ENCODE measurements around the gene VAV3. TPM values are rescaled to one million over a fixed set of nuclear protein-coding genes. Genes with fewer than 3 reads are reported as not detected.

VAV3 gene
- total and polyA plus RNA-seq, 9 donors = 3.1 to 5.5 (median 4.1) TPM

DNA sequence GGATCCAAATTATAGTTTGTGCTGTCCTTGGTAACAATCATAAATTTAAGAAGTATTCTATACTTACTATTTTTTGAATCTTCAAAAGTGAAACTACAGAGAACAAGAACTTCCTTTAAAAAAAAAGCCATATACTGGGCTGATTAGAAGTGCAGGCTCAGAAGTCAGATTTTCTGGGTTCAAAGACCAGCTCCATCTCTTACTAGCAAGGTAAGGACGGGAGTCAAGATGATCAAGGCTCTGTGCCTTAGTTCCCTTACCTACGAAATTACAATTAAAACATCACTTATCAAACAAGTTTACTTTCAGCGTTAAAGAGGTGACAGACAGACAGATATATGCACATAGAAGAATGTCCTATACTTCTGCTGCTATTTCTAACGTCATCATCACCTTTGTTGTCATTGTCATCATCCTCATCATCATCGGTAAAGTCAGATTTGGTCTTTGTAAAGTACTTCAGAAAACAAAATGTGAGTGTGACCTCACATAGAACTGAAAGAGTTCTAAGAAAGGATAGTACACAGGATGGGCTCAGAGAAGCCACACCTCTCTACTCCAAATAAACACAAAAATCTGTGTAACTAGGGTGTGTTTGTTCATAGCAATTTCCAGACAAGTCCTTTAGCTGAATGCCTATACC is 178.7 kb downstream of the VAV3 start:
- Histone ChIP-seq H3K27me3 (ENCODE audit: control insufficient read depth, insufficient read depth, low read length) (no peaks in the 10 kb centered on the region), H3K27ac (ENCODE audit: low read length) (no peak overlapping the region), H3K4me1 (ENCODE audit: control insufficient read depth, insufficient read depth, low read length) (peaks cover 4% of the 10 kb centered on the region), H3K9me3 (replicated peaks; ENCODE audit: control insufficient read depth, low read depth, low read length) (no peaks in the 10 kb centered on the region), H3K36me3 (ENCODE audit: control insufficient read depth, insufficient read depth, low read length) (no peaks in the 10 kb centered on the region), H3K4me3 (ENCODE audit: low read length) (no peak overlapping the region)
- no CpG with 5 or more reads among the region's 5 CpGs for WGBS (ENCODE audit: insufficient coverage)
- DNase-seq = no peak

DNA sequence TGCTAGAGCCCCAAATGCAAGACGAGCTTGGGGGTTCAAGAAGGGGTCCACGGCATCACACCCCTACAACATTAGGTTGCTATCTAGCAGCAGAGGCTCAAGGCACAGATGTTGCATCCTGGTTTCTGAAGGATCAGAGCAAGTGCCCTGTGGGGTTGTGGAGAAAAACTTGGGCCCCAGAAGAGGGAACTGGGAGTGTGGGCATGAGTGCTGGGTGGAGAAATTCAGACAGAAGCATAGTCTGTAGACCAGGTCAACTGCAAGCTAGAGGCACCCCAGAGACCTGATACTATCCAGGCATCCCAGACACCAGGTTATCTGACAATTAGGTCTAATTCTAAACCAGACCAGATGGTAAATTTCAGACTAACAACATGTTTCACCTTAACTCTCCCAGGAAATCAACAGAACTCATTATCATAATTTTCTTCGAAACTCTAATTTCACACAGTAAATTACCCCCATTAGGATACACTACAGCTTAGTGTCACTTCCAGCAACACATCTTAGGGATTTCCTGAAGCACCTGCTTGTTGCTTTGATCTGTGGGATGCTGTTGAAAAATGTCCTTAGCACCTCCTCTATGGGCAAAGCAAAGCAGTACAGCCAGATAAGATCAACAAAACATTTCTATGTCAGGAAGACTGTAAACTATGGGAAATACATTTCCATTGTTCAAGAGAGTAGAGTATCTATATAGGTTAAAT is 179.3 kb downstream of the VAV3 start:
- Histone ChIP-seq H3K27ac (ENCODE audit: low read length) (no peak overlapping the region), H3K4me1 (ENCODE audit: control insufficient read depth, insufficient read depth, low read length) (peaks cover 4% of the 10 kb centered on the region), H3K9me3 (replicated peaks; ENCODE audit: control insufficient read depth, low read depth, low read length) (no peaks in the 10 kb centered on the region), H3K27me3 (ENCODE audit: control insufficient read depth, insufficient read depth, low read length) (no peaks in the 10 kb centered on the region), H3K4me3 (ENCODE audit: low read length) (no peak overlapping the region), H3K36me3 (ENCODE audit: control insufficient read depth, insufficient read depth, low read length) (no peaks in the 10 kb centered on the region)
- DNase-seq = no peak
- 86% methylated on average over 1 of the region's 3 CpGs for WGBS (ENCODE audit: insufficient coverage)

DNA sequence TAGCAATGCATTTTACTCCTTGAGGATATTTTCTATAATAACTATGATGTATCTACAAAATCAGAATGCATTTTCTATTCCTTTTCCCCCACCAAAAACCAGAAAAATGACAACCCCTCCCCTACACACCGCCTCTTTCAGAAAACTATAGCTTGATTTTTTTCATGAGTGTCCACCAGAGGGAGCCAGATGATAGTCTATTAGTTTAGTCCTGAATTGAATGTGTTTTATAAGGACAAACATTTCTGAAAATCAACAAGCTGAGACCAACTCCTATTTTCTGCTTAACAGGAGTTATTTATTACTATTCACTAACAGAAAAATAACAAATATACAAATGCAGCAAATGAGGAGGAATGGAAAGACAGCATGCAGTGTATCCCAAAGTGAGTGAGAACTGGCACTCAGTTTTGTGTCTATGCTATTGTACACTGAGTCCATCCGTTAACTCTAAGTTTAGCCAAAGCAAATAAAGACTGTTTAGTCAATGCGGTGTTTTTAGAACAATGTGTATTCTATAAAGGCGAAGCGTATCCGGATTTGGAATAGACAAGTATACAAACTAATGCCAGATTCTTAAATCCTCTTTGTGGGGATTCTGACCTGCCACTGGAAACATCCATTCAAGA is 182.6 kb downstream of the VAV3 start:
- Histone ChIP-seq H3K36me3 (ENCODE audit: control insufficient read depth, insufficient read depth, low read length) (no peaks in the 10 kb centered on the region), H3K27me3 (ENCODE audit: control insufficient read depth, insufficient read depth, low read length) (no peaks in the 10 kb centered on the region), H3K4me1 (ENCODE audit: control insufficient read depth, insufficient read depth, low read length) (no peaks in the 10 kb centered on the region), H3K9me3 (replicated peaks; ENCODE audit: control insufficient read depth, low read depth, low read length) (no peaks in the 10 kb centered on the region), H3K27ac (ENCODE audit: low read length) (no peak overlapping the region), H3K4me3 (ENCODE audit: low read length) (no peak overlapping the region)
- no CpG with 5 or more reads among the region's 6 CpGs for WGBS (ENCODE audit: insufficient coverage)
- DNase-seq = peak; percentile 77

DNA sequence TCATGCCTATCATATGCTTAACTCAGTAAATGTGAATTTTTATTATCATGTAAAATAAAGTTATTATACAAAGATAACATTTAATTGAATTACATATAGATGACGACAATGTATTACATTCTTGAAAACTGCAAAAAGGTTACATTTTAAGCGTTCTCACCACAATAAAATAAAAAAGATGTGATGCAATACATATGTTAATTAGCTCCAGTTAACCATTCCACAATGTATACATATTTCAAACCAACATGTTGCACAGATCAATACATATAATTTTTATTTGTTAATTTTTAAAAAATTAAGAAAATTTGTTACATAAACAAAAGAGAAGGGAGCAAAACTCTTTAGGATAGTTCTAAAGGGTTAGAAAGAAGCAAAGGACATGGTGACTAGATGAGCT is 183.7 kb downstream of the VAV3 start:
- no CpG with 5 or more reads among the region's 2 CpGs for WGBS (ENCODE audit: insufficient coverage)
- no peaks in the 10 kb centered on the region for H3K4me1 ChIP-seq (ENCODE audit: control insufficient read depth, insufficient read depth, low read length)
- H3K9me3 ChIP-seq (replicated peaks; ENCODE audit: control insufficient read depth, low read depth, low read length) = no peaks in the 10 kb centered on the region
- H3K27ac ChIP-seq (ENCODE audit: low read length) = no peak overlapping the region
- no peak overlapping the region for H3K4me3 ChIP-seq (ENCODE audit: low read length)
- DNase-seq = no peak
- H3K36me3 ChIP-seq (ENCODE audit: control insufficient read depth, insufficient read depth, low read length) = no peaks in the 10 kb centered on the region
- H3K27me3 ChIP-seq (ENCODE audit: control insufficient read depth, insufficient read depth, low read length) = no peaks in the 10 kb centered on the region

DNA sequence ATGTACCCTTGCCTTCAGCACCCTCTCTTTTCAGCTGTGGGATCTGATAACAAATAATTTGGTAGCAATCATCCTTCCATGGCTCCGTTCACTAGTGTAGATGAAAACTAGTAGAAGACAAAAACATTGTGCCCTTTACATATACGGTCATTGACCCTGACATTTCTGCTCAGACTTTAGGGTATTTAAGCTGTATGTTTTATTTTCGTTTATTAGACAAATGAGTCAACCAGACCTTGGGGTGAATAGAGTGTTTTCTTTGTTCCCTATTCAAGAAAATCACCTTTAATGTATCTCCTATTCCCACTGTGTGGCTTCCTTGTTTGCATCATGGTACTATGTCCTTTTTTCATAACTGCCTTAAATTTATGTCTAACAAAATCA is 187.3 kb downstream of the VAV3 start:
- no peaks in the 10 kb centered on the region for H3K9me3 ChIP-seq (replicated peaks; ENCODE audit: control insufficient read depth, low read depth, low read length)
- H3K36me3 ChIP-seq (ENCODE audit: control insufficient read depth, insufficient read depth, low read length) = no peaks in the 10 kb centered on the region
- no peaks in the 10 kb centered on the region for H3K4me1 ChIP-seq (ENCODE audit: control insufficient read depth, insufficient read depth, low read length)
- no peak for DNase-seq
- no CpG with 5 or more reads among the region's 3 CpGs for WGBS (ENCODE audit: insufficient coverage)
- no peaks in the 10 kb centered on the region for H3K27me3 ChIP-seq (ENCODE audit: control insufficient read depth, insufficient read depth, low read length)
- H3K27ac ChIP-seq (ENCODE audit: low read length) = no peak overlapping the region
- H3K4me3 ChIP-seq (ENCODE audit: low read length) = no peak overlapping the region

DNA sequence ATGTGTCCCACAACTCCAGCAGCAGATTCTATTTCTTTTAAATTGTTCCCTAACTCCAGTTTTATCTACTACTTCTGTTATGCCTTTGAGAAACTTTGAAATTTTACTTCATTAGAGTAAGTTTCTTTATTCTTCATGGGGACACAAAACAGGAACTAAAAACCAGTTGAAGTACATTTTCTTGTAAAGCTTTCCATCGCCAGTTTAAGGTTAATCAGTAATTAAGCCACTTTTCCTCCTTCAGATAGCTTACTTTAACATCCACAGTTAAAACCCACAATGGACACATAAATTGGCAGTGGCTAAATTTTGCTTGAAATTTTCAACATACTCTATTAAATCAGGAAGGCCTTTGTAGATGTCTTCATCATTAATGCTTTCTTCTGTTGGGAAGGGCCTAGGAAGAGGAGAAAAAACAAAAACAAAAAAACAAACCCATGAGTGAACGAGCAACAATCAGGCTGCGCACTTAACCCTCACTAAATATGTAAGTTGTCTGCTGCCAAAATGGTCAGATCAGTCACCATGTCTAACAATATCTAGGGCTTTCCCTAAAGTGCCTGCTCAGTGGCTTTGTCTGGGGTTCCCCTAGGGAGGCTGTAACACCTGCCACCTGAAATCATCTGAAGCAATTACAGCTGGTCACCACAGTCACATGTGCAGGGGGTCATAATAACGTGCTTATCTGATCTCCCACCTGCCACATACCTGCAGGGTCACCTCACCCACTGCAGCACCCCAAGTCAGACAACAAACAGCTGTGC is 187.9 kb downstream of the VAV3 start:
- no peaks in the 10 kb centered on the region for H3K27me3 ChIP-seq (ENCODE audit: control insufficient read depth, insufficient read depth, low read length)
- 79% methylated on average over 2 of the region's 4 CpGs for WGBS (ENCODE audit: insufficient coverage)
- no peaks in the 10 kb centered on the region for H3K9me3 ChIP-seq (replicated peaks; ENCODE audit: control insufficient read depth, low read depth, low read length)
- no peaks in the 10 kb centered on the region for H3K4me1 ChIP-seq (ENCODE audit: control insufficient read depth, insufficient read depth, low read length)
- H3K4me3 ChIP-seq (ENCODE audit: low read length) = no peak overlapping the region
- no peak overlapping the region for H3K27ac ChIP-seq (ENCODE audit: low read length)
- DNase-seq = no peak
- H3K36me3 ChIP-seq (ENCODE audit: control insufficient read depth, insufficient read depth, low read length) = no peaks in the 10 kb centered on the region

DNA sequence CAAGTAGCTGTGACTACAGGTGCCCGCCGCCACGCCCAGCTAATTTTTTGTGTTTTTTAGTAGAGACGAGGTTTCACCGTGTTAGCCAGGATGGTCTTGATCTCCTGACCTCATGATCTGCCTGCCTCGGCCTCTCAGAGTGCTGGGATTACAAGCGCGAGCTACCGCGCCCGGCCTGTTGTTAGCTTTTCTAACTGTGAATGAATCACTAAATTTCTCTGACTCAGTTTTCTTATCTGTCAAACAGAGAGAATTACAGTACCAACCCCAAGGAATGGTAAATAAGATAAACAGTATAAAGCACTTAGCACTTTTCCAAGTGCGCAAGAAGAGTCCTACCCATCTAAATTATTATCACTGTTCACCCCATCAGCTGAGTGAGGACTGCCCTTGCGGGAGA is 193.6 kb downstream of the VAV3 start:
- no peak overlapping the region for H3K4me3 ChIP-seq (ENCODE audit: low read length)
- WGBS (ENCODE audit: insufficient coverage) = 93% methylated on average over 3 of the region's 13 CpGs
- H3K27me3 ChIP-seq (ENCODE audit: control insufficient read depth, insufficient read depth, low read length) = no peaks in the 10 kb centered on the region
- DNase-seq = no peak
- no peak overlapping the region for H3K27ac ChIP-seq (ENCODE audit: low read length)
- no peaks in the 10 kb centered on the region for H3K9me3 ChIP-seq (replicated peaks; ENCODE audit: control insufficient read depth, low read depth, low read length)
- H3K36me3 ChIP-seq (ENCODE audit: control insufficient read depth, insufficient read depth, low read length) = no peaks in the 10 kb centered on the region
- H3K4me1 ChIP-seq (ENCODE audit: control insufficient read depth, insufficient read depth, low read length) = no peaks in the 10 kb centered on the region

DNA sequence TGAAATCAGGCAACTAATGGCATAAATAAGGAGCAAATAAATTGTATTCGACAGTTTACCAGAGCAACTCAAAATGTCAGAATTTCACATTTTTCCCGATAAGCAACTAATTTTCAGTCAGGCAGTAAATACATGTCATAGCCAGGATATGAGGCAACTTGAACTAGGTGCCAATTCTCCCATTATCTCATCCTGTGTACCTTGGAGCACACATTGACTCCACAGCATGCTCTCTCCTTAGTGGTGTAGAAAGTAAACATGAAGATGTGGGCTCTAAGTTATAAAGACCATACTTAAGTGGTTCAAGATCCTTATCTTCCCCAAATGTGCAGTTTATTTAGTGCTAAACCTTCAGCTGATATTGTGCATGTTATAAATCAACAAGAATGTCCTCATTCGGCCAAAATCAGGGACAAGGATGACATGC is 197.8 kb downstream of the VAV3 start:
- DNase-seq = no peak
- 86% methylated on average over 1 of the region's 3 CpGs for WGBS (ENCODE audit: insufficient coverage)
- H3K4me1 ChIP-seq (ENCODE audit: control insufficient read depth, insufficient read depth, low read length) = no peaks in the 10 kb centered on the region
- no peak overlapping the region for H3K27ac ChIP-seq (ENCODE audit: low read length)
- H3K27me3 ChIP-seq (ENCODE audit: control insufficient read depth, insufficient read depth, low read length) = no peaks in the 10 kb centered on the region
- H3K36me3 ChIP-seq (ENCODE audit: control insufficient read depth, insufficient read depth, low read length) = no peaks in the 10 kb centered on the region
- no peaks in the 10 kb centered on the region for H3K9me3 ChIP-seq (replicated peaks; ENCODE audit: control insufficient read depth, low read depth, low read length)
- no peak overlapping the region for H3K4me3 ChIP-seq (ENCODE audit: low read length)

DNA sequence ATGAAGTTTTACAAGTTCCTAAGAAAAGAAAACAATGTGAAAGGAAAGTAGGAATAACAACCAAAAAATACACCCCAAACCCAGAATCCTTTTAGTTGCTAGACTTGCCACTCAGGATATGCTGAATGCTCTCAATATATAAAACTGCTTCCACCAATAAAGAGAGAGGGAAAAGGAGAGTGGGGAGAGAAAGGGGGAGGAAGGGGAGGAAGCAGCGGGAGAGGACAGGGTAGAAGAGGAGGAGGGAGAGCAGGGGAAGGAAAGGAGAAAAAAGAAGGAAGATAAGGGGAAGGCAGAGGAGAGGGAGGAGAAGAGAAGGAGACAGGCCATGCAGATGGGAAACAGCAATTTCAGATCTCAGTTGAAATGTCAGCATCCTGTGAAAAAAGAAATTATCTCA is 198.4 kb downstream of the VAV3 start:
- H3K4me1 ChIP-seq (ENCODE audit: control insufficient read depth, insufficient read depth, low read length) = no peaks in the 10 kb centered on the region
- no CpG with 5 or more reads among the region's 1 CpG for WGBS (ENCODE audit: insufficient coverage)
- no peak for DNase-seq
- no peak overlapping the region for H3K27ac ChIP-seq (ENCODE audit: low read length)
- H3K36me3 ChIP-seq (ENCODE audit: control insufficient read depth, insufficient read depth, low read length) = no peaks in the 10 kb centered on the region
- no peaks in the 10 kb centered on the region for H3K27me3 ChIP-seq (ENCODE audit: control insufficient read depth, insufficient read depth, low read length)
- no peak overlapping the region for H3K4me3 ChIP-seq (ENCODE audit: low read length)
- H3K9me3 ChIP-seq (replicated peaks; ENCODE audit: control insufficient read depth, low read depth, low read length) = no peaks in the 10 kb centered on the region

DNA sequence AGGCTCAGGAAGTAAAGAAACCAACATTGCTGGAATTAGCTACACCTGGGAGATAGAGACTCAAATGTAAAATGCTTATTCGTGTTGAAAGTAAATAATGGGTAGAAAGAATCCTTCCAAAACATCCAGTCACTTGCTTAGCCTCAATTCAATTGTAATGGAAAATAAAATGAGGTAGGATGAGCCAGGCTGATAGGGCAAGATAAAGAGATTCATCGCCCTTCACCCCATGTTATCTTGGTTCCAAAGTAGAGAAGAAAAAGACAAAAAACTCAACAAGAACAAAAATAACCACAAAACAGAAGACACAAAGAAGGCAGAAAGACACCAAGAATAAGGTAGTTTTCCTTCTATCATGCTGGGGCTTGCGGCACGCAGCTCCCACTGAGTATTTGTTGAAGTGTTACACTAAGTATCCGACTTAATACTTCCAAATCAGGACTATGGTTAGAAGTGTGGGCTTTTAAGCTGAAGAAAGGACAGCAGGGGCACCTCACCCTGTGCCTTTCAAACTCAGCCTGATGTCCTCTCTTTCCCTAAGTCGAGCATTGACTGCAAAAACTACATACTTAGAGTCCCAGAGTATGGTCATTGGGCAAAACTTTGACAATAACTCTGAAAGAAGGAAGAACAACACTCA is 202.1 kb downstream of the VAV3 start:
- no peaks in the 10 kb centered on the region for H3K9me3 ChIP-seq (replicated peaks; ENCODE audit: control insufficient read depth, low read depth, low read length)
- no peaks in the 10 kb centered on the region for H3K4me1 ChIP-seq (ENCODE audit: control insufficient read depth, insufficient read depth, low read length)
- no peak overlapping the region for H3K4me3 ChIP-seq (ENCODE audit: low read length)
- no peak overlapping the region for H3K27ac ChIP-seq (ENCODE audit: low read length)
- no peaks in the 10 kb centered on the region for H3K27me3 ChIP-seq (ENCODE audit: control insufficient read depth, insufficient read depth, low read length)
- WGBS (ENCODE audit: insufficient coverage) = no CpG with 5 or more reads among the region's 6 CpGs
- H3K36me3 ChIP-seq (ENCODE audit: control insufficient read depth, insufficient read depth, low read length) = no peaks in the 10 kb centered on the region
- no peak for DNase-seq
